H1 (cell line): ENCODE results near the gene DPP10. TPM values are rescaled to one million over a fixed set of nuclear protein-coding genes. Genes with fewer than 3 reads are reported as not detected.

ENCODE experiments used
- CHD7 ChIP-seq: fragments of 300-600 bp; sonication (generic); IDR thresholded peaks from 2 replicates; pipeline ENCODE4 v1.7.1; 2012; ENCODE audit warnings: low read length, moderate library complexity, mild to moderate bottlenecking, inconsistent platforms; ENCODE audit not compliant: insufficient replicate concordance
- HDAC2 ChIP-seq, 2 experiments: fragments of 300-600 bp in 1 of 2; sonication (generic) in 1 of 2; IDR thresholded peaks; 2 replicates each; pipeline ENCODE4 v1.6.1; 2011 to 2012; ENCODE audit warnings: low read depth in 2 of 2, low read length in 2 of 2, mild to moderate bottlenecking in 2 of 2, moderate library complexity in 2 of 2, borderline replicate concordance in 1 of 2, inconsistent platforms in 1 of 2
- USF2 ChIP-seq: IDR thresholded peaks from 2 replicates; pipeline ENCODE4 v1.6.1; 2011; ENCODE audit warnings: low read length, improper control_type of control experiment
- polyA plus RNA-seq, 7 experiments: library from polyadenylated mRNA; depleted of rRNA in 3 of 7; stranded (reverse) in 5 of 7; unstranded in 2 of 7; fragments of >200 nt in 5 of 7; fragments of 200-250 nt in 2 of 7; gene quantifications; 1 replicate in 5 of 7; 2 replicates in 1 of 7; 4 replicates in 1 of 7; pipeline versions ENCODE4 v1.2.1 to v1.2.3, GENCODE V29; 2011 to 2013; ENCODE audit warnings: missing spikeins in 2 of 7, mixed read lengths in 2 of 7
- total RNA-seq: library from RNA; stranded (reverse); fragmentation: NEBNext Ultra II Directional; extraction: Animal tissue kit (Norgen Biotek cat#: 25700); gene quantifications from 2 replicates; pipeline ENCODE4 v1.2.1, GENCODE V29; 2021

DPP10 gene
- total and polyA plus RNA-seq, 2 of the 8 experiments (the other 6 are each of a cell fraction or from before 2014, with no cell fraction given) = 3.3 to 7.2 TPM

- TF ChIP-seq USF2 = no peak
- no peak for TF ChIP-seq HDAC2 (IDR thresholded peaks at IDR 0.05; ENCODE audit: borderline replicate concordance in 1 of 2, low read depth in 2 of 2, low read length in 2 of 2)
- no peak for TF ChIP-seq CHD7
These were observed 200.6 kb downstream of the DPP10 start (continued) for GRCh38 chr2:114642988-114643553.
